IPS-18c (cell line): ENCODE measurements around the gene TUBA4A.
"Not testable (repeated sequence)": the region's sequence is repeated elsewhere in the genome, so short reads cannot be mapped to it uniquely, and the experiment has no call there.

Source experiments
- H3K4me3 ChIP-seq: 2 replicates; pipeline ENCODE4 v1.7.0; 2013; ENCODE audit warnings: low read depth, mild to moderate bottlenecking, low read length, moderate library complexity; ENCODE audit not compliant: insufficient read depth
- H3K9me3 ChIP-seq: one replicate; pipeline ENCODE4 v1.6.1; 2013; ENCODE audit warnings: mild to moderate bottlenecking, low read length, moderate library complexity; ENCODE audit not compliant: control insufficient read depth, insufficient read depth

Gene TUBA4A

DNA sequence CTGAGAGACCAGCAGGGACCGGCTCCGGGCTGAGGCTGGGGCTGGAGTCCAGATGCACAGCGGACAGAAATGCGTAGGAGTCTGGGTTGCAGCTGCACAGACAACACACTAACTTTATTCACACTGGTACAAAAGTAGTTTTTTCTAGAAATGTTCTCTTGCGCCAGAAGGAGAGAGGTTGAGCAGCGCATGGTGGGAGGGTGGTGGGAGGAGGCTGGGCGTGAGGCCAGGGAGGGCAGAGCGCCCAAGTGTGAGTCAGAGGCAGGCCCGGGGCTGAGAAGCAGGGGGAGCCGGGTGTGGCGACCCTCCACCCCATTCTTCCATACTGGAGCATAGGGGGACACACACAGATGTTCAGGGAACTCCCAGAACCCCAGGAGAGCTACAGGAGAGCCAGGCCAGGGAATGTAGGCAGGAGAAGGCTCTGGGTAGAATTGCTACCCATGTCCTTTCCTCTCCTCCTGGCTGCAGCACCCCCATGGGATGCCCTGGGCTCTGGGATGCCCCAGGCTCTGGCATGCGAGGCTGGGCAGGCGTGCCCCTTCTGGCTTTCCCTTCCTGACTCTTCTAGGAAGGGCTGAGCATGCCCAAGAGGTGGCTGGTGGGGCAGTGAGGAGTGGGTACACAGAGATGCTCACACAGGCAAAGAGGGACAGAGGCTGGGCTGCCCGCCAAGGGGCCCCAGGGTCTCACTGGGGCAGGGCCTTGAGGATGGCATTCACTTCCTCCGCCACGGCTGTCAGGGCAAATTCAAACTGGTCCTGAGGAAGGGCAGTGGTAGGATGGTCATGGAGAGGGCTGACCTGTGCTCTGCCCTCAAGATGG lies 36.0 kb upstream of the TUBA4A start:
- no peak overlapping the region for H3K4me3 ChIP-seq
- peaks cover 3% of the 10 kb centered on the region for H3K9me3 ChIP-seq

DNA sequence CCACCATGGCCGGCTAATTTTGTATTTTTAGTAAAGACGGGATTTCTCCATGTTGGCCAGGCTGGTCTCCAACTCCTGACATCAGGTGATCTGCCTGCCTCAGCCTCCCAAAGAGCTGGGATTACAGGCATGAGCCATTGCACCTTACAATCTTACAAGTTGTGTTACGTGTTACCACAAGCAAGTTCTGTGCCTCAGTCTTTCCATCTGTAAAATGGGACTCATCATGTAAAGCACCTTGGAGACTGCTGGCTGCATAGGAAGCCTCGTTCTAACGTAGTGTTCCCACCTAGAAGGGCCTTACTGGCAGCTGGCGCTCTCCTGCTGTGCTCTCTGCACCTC lies 35.4 kb upstream of the TUBA4A start:
- peaks cover 3% of the 10 kb centered on the region for H3K9me3 ChIP-seq
- H3K4me3 ChIP-seq: no peak overlapping the region

GRCh38 chr2:219287580-219288265 lies 34.0 kb upstream of the TUBA4A start:
- H3K4me3 ChIP-seq: no peak overlapping the region
- no peaks in the 10 kb centered on the region for H3K9me3 ChIP-seq

DNA sequence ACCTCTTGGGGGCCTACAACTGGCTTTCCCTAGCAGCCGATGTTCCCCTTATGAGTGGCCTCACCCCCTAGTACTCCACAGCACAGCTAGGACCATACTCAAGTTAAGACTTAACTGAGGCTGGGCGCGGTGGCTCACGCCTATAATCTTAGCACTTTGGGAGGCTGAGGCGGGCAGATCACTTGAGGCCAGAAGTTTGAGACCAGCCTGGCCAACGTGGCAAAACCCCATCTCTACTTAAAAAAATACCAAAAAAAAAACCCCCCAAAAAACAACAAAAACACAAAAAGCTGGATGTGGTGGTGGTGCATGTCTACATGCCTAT lies 33.4 kb upstream of the TUBA4A start:
- not testable (repeated sequence) for H3K4me3 ChIP-seq, H3K9me3 ChIP-seq

GRCh38 chr2:219286436-219287115 lies 32.9 kb upstream of the TUBA4A start:
- Histone ChIP-seq H3K4me3 (no peak overlapping the region), H3K9me3 (no peaks in the 10 kb centered on the region)

DNA sequence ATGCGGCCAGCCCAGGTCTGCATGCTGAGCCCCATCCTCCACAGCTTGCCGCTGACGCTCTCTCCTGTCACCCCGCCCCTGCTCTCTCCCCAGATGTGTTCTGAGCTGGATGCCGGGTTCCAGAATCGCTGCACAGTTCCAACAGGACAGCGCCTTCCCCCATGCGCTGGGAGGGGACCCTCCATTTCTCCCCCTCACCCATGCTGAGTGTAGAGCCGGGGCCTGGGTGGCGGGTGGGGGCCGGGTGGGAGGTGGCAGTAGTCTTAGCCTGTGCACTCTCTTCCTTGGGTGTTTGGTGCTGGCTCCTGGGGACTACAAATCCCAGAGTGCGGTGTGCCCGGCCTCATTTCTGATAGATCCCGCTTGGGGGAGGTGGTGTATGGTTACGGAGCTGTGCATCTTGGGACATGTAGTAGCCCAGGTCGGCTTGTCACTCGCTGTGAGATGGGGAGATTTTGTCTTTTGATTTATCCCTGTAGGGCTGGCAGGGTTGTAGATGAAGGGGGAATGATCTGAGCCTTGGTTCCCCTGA lies 32.2 kb upstream of the TUBA4A start:
- Histone ChIP-seq H3K4me3 (no peak overlapping the region), H3K9me3 (no peaks in the 10 kb centered on the region)

- Histone ChIP-seq H3K9me3 (no peaks in the 10 kb centered on the region), H3K4me3 (no peak overlapping the region)
Measured at GRCh38 chr2:219285373-219285735, 31.6 kb upstream of the TUBA4A start.

DNA sequence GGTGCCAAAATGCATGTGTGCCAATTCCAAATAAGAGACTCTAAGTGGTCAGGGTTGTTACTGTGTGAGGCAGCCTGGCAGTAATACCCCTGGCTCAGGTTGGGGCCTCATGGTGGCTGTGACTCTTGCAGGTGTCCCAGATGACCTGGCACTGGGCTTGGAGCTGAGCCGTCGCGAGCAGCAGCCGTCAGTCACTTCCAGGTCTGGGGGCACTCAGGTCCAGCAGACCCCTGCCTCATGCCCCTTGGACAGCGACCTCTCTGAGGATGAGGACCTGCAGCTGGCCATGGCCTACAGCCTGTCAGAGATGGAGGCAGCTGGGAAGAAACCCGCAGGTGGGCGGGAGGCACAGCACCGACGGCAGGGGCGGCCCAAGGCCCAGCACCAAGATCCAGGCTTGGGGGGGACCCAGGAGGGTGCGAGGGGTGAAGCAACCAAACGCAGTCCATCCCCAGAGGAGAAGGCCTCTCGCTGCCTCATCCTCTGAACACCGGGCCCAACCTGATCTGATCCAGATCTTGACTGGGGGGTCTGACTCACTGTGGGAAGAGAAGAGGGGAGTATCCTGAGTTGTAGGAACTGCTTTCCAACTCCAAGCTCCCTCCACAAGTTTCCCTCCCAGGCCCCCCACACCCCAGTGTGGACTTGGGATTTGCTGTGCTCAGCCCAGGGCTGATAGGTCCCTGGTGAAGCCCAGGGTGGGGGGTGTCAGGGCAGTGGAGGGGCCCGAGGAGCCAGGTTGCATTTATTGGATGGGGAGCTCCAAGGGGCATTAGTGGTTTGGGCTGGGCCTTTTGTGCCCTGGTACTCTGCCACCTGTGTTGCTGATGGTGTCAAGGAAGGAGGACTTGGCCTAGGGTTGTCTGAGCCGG lies 31.0 kb upstream of the TUBA4A start:
- H3K9me3 ChIP-seq: no peaks in the 10 kb centered on the region
- H3K4me3 ChIP-seq: no peak overlapping the region

DNA sequence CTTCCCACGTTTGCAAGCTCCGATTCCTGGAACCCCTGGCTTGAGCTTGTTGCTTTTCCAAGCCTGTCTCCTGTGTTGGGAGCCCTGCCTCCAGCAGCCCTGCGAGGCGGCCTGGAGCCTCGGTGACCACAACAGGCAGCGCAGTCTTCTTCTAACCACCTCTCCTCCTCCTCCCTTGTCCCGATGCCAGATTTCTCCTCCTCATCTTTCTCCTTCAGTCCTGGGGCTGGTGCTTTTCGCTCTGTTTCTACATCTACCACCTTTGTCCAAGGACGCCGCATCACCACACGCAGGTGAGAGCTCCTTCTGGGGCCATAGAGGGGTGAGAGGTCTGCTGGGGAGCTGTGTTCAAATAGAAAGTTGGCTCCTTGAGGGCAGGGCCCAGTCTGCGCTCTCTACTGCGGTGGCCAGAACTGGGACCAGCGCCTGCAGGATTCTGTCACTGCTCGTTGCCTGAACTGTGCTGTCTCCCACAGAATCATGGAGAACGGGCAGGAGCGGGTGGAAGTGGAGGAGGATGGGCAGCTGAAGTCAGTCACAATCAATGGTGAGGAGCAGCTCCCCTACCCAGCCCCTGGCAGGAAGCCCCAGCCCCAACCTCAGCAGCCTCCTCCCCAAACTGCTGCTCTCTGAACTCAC lies 29.3 kb upstream of the TUBA4A start:
- Histone ChIP-seq H3K9me3 (no peaks in the 10 kb centered on the region), H3K4me3 (no peak overlapping the region)

DNA sequence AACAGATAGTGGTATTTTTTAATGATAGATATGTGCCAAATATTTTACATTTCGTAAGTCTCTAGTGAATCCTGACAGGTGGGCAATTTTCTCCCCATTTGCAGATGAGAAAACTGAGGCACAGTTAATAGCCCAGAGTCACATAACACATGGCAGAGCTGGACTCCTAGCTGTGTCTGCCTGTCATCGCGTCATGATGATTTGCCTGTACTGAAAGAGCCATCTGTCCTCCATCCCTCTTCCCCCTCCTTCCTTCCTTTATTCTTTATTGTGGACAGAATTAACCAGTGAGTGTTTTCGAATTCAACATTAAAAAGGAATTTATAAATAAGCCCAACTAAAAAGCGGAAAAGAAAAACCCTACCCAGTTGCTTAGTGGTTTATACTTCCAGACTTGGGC lies 28.7 kb upstream of the TUBA4A start:
- no peak overlapping the region for H3K4me3 ChIP-seq
- no peaks in the 10 kb centered on the region for H3K9me3 ChIP-seq

DNA sequence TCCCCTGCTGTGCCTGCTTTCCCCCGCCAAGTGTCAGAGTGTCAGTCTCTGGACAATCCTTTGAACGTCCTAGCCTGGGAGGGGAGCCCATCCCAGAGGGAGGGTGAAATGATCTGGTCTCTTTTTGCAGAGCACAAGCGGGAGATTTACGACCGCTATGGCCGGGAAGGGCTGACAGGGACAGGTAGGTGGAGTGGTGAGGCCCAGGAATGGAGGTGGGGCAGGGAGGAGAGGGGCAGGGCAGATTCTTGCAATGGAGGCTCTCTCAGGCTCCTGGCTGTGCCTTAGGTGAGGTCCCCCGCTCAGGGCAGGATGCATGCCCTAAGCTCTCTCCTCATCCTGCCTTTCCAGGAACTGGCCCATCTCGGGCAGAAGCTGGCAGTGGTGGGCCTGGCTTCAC lies 27.9 kb upstream of the TUBA4A start:
- Histone ChIP-seq H3K4me3 (no peak overlapping the region), H3K9me3 (no peaks in the 10 kb centered on the region)

DNA sequence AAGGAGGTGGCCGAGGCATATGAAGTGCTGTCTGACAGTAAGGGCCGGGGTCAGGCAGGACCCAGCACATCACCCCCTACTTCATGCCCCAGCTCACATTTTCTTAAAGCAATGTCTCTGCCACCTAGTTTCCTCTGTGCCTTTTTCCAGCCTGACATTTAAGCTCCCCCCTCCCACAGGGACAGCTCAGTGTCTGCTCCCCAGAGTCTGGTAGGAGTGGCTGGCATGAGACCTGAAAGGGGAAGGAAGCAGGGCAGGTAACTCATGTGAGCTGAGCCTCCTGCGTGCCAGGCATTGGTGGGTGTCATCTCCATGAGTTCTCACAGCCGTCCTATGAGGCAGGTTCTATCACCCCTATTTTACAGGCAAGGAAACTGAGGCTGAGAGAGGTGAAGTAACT lies 26.9 kb upstream of the TUBA4A start:
- Histone ChIP-seq H3K9me3 (no peaks in the 10 kb centered on the region), H3K4me3 (no peak overlapping the region)

DNA sequence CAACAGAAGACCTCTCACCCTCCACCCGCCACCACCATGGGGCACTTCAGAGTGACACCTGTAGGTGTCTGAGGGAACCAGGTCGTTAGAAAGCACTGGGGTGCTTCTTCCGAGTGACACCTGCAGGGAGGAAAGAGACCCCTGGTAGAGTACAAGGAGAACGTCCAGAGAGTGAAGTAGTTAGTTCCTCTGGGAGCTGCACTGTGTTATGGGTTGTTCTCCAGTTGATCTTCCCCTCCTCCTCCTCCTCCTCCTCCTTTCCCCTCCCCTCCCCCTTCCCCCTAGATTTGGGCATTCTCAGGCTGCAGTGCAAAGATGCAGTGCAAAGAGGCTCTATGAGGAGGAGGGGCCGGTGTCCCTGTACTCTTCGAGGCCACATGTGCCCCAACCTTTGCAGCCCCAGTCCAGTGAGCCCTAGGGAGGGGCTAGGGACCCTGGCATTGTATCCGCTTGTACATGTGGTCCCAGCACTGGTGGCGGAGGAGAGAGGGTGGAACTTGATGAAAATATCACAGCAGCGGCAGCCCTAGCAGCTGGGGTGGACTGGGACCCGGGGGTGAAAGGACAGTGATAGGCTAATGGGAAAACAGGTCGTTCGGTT lies 26.3 kb upstream of the TUBA4A start:
- Histone ChIP-seq H3K4me3 (peak overlapping the region; percentile 52), H3K9me3 (no peaks in the 10 kb centered on the region)

DNA sequence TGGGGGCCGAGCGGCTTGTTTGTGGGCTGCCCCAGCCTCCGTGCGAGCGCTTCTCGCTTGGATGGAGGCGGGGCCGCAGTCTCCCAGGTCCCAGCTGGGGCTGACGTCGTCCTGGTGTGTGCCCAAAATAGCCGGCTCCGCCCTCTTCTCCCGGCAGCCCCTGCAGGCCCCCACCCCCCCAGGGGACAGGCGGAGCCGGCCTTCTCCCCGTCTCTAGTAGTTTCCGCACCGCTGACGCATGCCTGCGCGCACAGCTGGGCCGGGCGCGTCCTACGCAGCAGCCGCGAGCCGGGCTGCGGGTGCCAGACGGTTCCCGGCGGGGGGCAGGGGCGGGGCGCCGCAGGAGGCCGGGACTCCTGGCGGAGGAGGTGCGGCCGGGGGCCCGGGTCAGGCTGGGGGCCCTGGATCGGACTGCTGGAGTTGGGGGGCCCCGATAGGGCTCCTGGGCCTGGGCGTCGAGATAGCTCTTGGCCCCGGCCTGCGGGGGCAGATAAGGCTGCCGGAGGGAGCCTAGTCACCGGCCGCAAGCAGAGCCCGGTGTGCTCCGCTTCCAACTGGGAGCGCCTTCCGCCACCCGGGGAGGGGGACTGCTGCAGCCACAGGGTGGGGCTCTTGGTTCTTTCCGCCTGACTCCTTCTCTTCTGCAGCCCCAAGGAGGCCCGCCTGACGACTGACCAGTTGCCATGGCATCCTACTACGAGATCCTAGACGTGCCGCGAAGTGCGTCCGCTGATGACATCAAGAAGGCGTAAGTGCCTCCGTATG lies 25.6 kb upstream of the TUBA4A start, which contains the start of gene DNAJB2:
TSS of gene DNAJB2 (plus strand) at position 216 of the 765 bp plus-strand sequence. CDS start at position 684, 468 bp downstream.
- Histone ChIP-seq H3K4me3 (peak within 1 kb of the TSS; percentile 52), H3K9me3 (no peaks in the 10 kb centered on the region)

- Histone ChIP-seq H3K9me3 (no peaks in the 10 kb centered on the region), H3K4me3 (peak overlapping the region; percentile 52; the same call in 1 of the 2 replicates)
Measured at GRCh38 chr2:219278655-219279150, 25.0 kb upstream of the TUBA4A start.
